ENCODE measurements around the gene BASP1. TPM values are rescaled to one million over a fixed set of nuclear protein-coding genes. Genes with fewer than 3 reads are reported as not detected.
A peak's percentile ranks its signal among the peaks of the same experiment; 100 is the strongest.

Gene BASP1
- total and polyA plus RNA-seq, 2 donors from 2014 or later: 5.1 to 12.5 TPM

DNA sequence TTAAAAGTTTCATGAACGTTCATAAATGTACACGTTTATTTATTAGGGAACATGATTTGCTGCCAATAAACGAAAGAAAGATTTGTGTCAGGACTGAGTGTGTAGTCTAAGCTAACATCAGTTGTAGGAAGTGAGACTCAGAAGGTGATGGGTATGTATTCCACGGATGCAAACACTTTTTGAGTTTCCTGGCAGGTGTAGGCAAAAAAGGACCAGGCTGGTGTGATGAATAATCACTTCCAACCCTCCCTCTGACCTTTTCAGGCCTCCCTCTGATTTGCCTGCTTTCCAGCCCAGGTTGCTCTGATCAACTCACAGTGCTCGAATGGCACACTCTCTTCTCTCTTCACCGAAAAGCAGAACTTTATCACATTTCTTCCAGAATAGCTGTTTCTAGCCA lies 51.8 kb downstream of the BASP1 start:
- no peaks in the 10 kb centered on the region for H3K9me3 ChIP-seq (ENCODE audit: control insufficient read depth in 2 of 3, insufficient read depth in 1 of 3, low read length in 3 of 3)
- FAIRE-seq (no peak), DNase-seq (no peak)
- no peaks in the 10 kb centered on the region for H3K4me1 ChIP-seq (ENCODE audit: control insufficient read depth in 2 of 3, insufficient read depth in 2 of 3, low read depth in 1 of 3, low read length in 3 of 3)
- H3K27ac ChIP-seq (ENCODE audit: low read depth in 2 of 2, low read length in 2 of 2): no peak overlapping the region
- H3K27me3 ChIP-seq (ENCODE audit: control insufficient read depth, insufficient read depth, low read length): no peaks in the 10 kb centered on the region
- intact Hi-C loops (cut with DNase I): no loop called here
- no peaks in the 10 kb centered on the region for H3K36me3 ChIP-seq (ENCODE audit: control insufficient read depth in 2 of 3, insufficient read depth in 3 of 3, low read length in 3 of 3)
- TF ChIP-seq, protein P1, sequence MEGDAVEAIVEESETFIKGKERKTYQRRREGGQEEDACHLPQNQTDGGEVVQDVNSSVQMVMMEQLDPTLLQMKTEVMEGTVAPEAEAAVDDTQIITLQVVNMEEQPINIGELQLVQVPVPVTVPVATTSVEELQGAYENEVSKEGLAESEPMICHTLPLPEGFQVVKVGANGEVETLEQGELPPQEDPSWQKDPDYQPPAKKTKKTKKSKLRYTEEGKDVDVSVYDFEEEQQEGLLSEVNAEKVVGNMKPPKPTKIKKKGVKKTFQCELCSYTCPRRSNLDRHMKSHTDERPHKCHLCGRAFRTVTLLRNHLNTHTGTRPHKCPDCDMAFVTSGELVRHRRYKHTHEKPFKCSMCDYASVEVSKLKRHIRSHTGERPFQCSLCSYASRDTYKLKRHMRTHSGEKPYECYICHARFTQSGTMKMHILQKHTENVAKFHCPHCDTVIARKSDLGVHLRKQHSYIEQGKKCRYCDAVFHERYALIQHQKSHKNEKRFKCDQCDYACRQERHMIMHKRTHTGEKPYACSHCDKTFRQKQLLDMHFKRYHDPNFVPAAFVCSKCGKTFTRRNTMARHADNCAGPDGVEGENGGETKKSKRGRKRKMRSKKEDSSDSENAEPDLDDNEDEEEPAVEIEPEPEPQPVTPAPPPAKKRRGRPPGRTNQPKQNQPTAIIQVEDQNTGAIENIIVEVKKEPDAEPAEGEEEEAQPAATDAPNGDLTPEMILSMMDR (IDR thresholded peaks at IDR 0.05; ENCODE audit: borderline replicate concordance, extremely low read depth, insufficient read depth): no peak
- H3K4me3 ChIP-seq (ENCODE audit: low read length in 3 of 3): no peak overlapping the region
- no peak overlapping the region for H3K9ac ChIP-seq (ENCODE audit: low read length in 3 of 3)

GRCh38 chr5:17272111-17272510 lies 54.7 kb downstream of the BASP1 start:
- Histone ChIP-seq H3K27me3 (ENCODE audit: control insufficient read depth, insufficient read depth, low read length) (no peaks in the 10 kb centered on the region), H3K9ac (ENCODE audit: low read length in 3 of 3) (no peak overlapping the region), H3K27ac (ENCODE audit: low read depth in 2 of 2, low read length in 2 of 2) (no peak overlapping the region), H3K9me3 (ENCODE audit: control insufficient read depth in 2 of 3, insufficient read depth in 1 of 3, low read length in 3 of 3) (no peaks in the 10 kb centered on the region), H3K4me3 (ENCODE audit: low read length in 3 of 3) (no peak overlapping the region), H3K36me3 (ENCODE audit: control insufficient read depth in 2 of 3, insufficient read depth in 3 of 3, low read length in 3 of 3) (no peaks in the 10 kb centered on the region), H3K4me1 (ENCODE audit: control insufficient read depth in 2 of 3, insufficient read depth in 2 of 3, low read depth in 1 of 3, low read length in 3 of 3) (no peaks in the 10 kb centered on the region)
- DNase-seq (no peak), FAIRE-seq (no peak)
- TF ChIP-seq, protein P1 (IDR thresholded peaks at IDR 0.05; ENCODE audit: borderline replicate concordance, extremely low read depth, insufficient read depth): no peak
- intact Hi-C loops (cut with DNase I): no loop called here

GRCh38 chr5:17275289-17276158 lies 58.1 kb downstream of the BASP1 start:
- intact Hi-C loops (cut with DNase I): no loop called here
- DNase-seq: peak in 1 of 5 donors; percentile 68
- H3K27me3 ChIP-seq (ENCODE audit: control insufficient read depth, insufficient read depth, low read length): no peaks in the 10 kb centered on the region
- no peaks in the 10 kb centered on the region for H3K9me3 ChIP-seq (ENCODE audit: control insufficient read depth in 2 of 3, insufficient read depth in 1 of 3, low read length in 3 of 3)
- H3K27ac ChIP-seq (ENCODE audit: low read depth in 2 of 2, low read length in 2 of 2): no peak overlapping the region
- H3K4me1 ChIP-seq (ENCODE audit: control insufficient read depth in 2 of 3, insufficient read depth in 2 of 3, low read depth in 1 of 3, low read length in 3 of 3): no peaks in the 10 kb centered on the region
- H3K9ac ChIP-seq (ENCODE audit: low read length in 3 of 3): no peak overlapping the region
- H3K4me3 ChIP-seq (ENCODE audit: low read length in 3 of 3): no peak overlapping the region
- no peaks in the 10 kb centered on the region for H3K36me3 ChIP-seq (ENCODE audit: control insufficient read depth in 2 of 3, insufficient read depth in 3 of 3, low read length in 3 of 3)
- TF ChIP-seq, protein P1 (IDR thresholded peaks at IDR 0.05; ENCODE audit: borderline replicate concordance, extremely low read depth, insufficient read depth): no peak
- no peak for FAIRE-seq

Data from kidney (tissue), 14 donors.